Neural progenitor cell (in vitro differentiated cells): Measurements from ENCODE around the gene CRIP2.

Experiments
- EZH2phosphoT487 ChIP-seq: fragments of 200-600 bp; sonication (generic); IDR thresholded peaks from 2 replicates; pipeline ENCODE4 v1.6.1; 2017; ENCODE audit warnings: antibody characterized with exemption
- TF ChIP-seq, protein P1 (sequence below): fragments of 200-600 bp; sonication (generic); IDR thresholded peaks from 2 replicates; pipeline ENCODE4 v1.5.1; 2017; ENCODE audit warnings: antibody characterized with exemption, mild to moderate bottlenecking

DNA sequence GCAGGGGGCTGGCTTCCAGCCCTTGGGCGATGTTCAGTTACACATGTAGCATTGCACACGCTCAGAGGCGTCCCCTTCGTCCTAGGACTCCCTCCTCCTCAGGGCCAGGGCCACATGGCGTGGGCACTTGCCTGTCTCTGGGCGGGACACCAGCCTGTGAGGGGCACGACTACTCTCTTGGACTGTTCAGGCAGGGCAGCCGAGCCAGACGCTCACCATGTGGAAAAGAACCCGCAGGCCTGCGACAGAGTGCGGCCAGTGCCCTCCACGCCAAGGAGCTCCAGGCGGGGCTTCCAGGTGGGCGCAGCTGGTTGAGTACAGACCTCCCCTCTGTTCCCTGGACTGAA is 34.1 kb upstream of the CRIP2 start:
- TF ChIP-seq, protein P1, sequence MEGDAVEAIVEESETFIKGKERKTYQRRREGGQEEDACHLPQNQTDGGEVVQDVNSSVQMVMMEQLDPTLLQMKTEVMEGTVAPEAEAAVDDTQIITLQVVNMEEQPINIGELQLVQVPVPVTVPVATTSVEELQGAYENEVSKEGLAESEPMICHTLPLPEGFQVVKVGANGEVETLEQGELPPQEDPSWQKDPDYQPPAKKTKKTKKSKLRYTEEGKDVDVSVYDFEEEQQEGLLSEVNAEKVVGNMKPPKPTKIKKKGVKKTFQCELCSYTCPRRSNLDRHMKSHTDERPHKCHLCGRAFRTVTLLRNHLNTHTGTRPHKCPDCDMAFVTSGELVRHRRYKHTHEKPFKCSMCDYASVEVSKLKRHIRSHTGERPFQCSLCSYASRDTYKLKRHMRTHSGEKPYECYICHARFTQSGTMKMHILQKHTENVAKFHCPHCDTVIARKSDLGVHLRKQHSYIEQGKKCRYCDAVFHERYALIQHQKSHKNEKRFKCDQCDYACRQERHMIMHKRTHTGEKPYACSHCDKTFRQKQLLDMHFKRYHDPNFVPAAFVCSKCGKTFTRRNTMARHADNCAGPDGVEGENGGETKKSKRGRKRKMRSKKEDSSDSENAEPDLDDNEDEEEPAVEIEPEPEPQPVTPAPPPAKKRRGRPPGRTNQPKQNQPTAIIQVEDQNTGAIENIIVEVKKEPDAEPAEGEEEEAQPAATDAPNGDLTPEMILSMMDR, result no peak
- no peak for TF ChIP-seq EZH2phosphoT487
